HG02763 (cell line): Measurements from ENCODE around the gene RPL22.

ENCODE experiments used
- ATAC-seq: cut with Tn5 transposase; IDR thresholded peaks from one replicate; pipeline ENCODE4 v1.9.1; 2021; ENCODE audit warnings: mild to moderate bottlenecking, moderate library complexity; ENCODE audit not compliant: unreplicated experiment

RPL22 gene

GRCh38 chr1:6175411-6175828 is 24.0 kb downstream of the RPL22 start:
- no peak for ATAC-seq

- no peak for ATAC-seq
These were observed 24.6 kb downstream of the RPL22 start for GRCh38 chr1:6174621-6175410.

GRCh38 chr1:6172549-6172948 is 26.8 kb downstream of the RPL22 start:
- no peak for ATAC-seq

- no peak for ATAC-seq
These were observed 27.8 kb downstream of the RPL22 start for GRCh38 chr1:6171548-6172124.

- ATAC-seq: no peak
These were observed 28.6 kb downstream of the RPL22 start for GRCh38 chr1:6170742-6171201.

GRCh38 chr1:6170116-6170741 is 29.2 kb downstream of the RPL22 start:
- ATAC-seq: no peak

- no peak for ATAC-seq
These were observed 30.3 kb downstream of the RPL22 start for GRCh38 chr1:6168947-6169586.

- no peak for ATAC-seq
These were observed 31.7 kb downstream of the RPL22 start for GRCh38 chr1:6167391-6168303.

- ATAC-seq: no peak
These were observed 32.6 kb downstream of the RPL22 start for GRCh38 chr1:6166655-6167390.

- ATAC-seq: no peak
These were observed 33.2 kb downstream of the RPL22 start for GRCh38 chr1:6166221-6166620.

- no peak for ATAC-seq
These were observed 33.9 kb downstream of the RPL22 start for GRCh38 chr1:6165441-6165985.

- no peak for ATAC-seq
These were observed 34.4 kb downstream of the RPL22 start for GRCh38 chr1:6165027-6165426.

GRCh38 chr1:6163973-6164617 is 35.3 kb downstream of the RPL22 start:
- no peak for ATAC-seq

- no peak for ATAC-seq
These were observed 36.0 kb downstream of the RPL22 start for GRCh38 chr1:6163191-6163972.

- ATAC-seq: no peak
These were observed 36.6 kb downstream of the RPL22 start for GRCh38 chr1:6162773-6163172.

- ATAC-seq: no peak
These were observed 37.1 kb downstream of the RPL22 start for GRCh38 chr1:6162341-6162740.

GRCh38 chr1:6158181-6158580 is 41.2 kb downstream of the RPL22 start:
- ATAC-seq: no peak

- no peak for ATAC-seq
These were observed 41.7 kb downstream of the RPL22 start for GRCh38 chr1:6157528-6158174.
